Stimulated activated CD4-positive, alpha-beta T cell treated with anti-CD3 and anti-CD28 coated beads, Interleukin-2, amount 100 ng/mL, for 48 hours (primary cell): ENCODE results near the gene ABHD16B.
A peak's percentile ranks its signal among the peaks of the same experiment; 100 is the strongest.
"Not testable (repeated sequence)": the region's sequence is repeated elsewhere in the genome, so short reads cannot be mapped to it uniquely, and the experiment has no call there.

ENCODE experiments used
- DNase-seq, 2 donors: peaks; one replicate each; pipeline ENCODE4 v3.0.0-alpha.2; 2020

Gene ABHD16B

GRCh38 chr20:63835021-63835858 lies 26.1 kb upstream of the ABHD16B start:
- DNase-seq = no peak

- DNase-seq = no peak
Observed at GRCh38 chr20:63836458-63837344, 24.6 kb upstream of the ABHD16B start.

GRCh38 chr20:63837479-63837878 lies 23.8 kb upstream of the ABHD16B start:
- DNase-seq = no peak

GRCh38 chr20:63839620-63840019 lies 21.7 kb upstream of the ABHD16B start:
- no peak for DNase-seq

- DNase-seq = no peak
Observed at GRCh38 chr20:63840405-63840828, 20.9 kb upstream of the ABHD16B start.

- no peak for DNase-seq
Observed at GRCh38 chr20:63842258-63842657, 19.0 kb upstream of the ABHD16B start.

GRCh38 chr20:63843222-63843621 lies 18.1 kb upstream of the ABHD16B start:
- DNase-seq = no peak

- DNase-seq = no peak
Observed at GRCh38 chr20:63843778-63844177, 17.5 kb upstream of the ABHD16B start.

GRCh38 chr20:63844511-63844991 lies 16.7 kb upstream of the ABHD16B start:
- no peak for DNase-seq

- no peak for DNase-seq
Observed at GRCh38 chr20:63846128-63846771, 15.0 kb upstream of the ABHD16B start.

GRCh38 chr20:63846888-63847236 lies 14.4 kb upstream of the ABHD16B start:
- no peak for DNase-seq

GRCh38 chr20:63847237-63848002 lies 13.9 kb upstream of the ABHD16B start:
- no peak for DNase-seq

- no peak for DNase-seq
Observed at GRCh38 chr20:63848003-63848911, 13.0 kb upstream of the ABHD16B start.

GRCh38 chr20:63850689-63851547 lies 10.4 kb upstream of the ABHD16B start:
- DNase-seq = peak; percentile 41 to 48

- not testable (repeated sequence) for DNase-seq
Observed at GRCh38 chr20:63851548-63851943, 9.8 kb upstream of the ABHD16B start.

- not testable (repeated sequence) for DNase-seq
Observed at GRCh38 chr20:63853733-63854068, 7.6 kb upstream of the ABHD16B start.

- no peak for DNase-seq
Observed at GRCh38 chr20:63854069-63854765, 7.1 kb upstream of the ABHD16B start.

GRCh38 chr20:63854766-63855362 lies 6.4 kb upstream of the ABHD16B start:
- no peak for DNase-seq

GRCh38 chr20:63855363-63856097 lies 5.8 kb upstream of the ABHD16B start:
- no peak for DNase-seq
